HEK293T (cell line): ENCODE measurements around the gene CCDC8.

ENCODE experiments used
- ELF4 ChIP-seq: fragments of 450-650 bp; IDR thresholded peaks from 2 replicates; pipeline ENCODE4 v1.6.1; 2017; ENCODE audit warnings: antibody characterized with exemption
- FOXA1 ChIP-seq: fragments of 450-650 bp; IDR thresholded peaks from 2 replicates; pipeline ENCODE4 v1.6.1; 2016; ENCODE audit warnings: mild to moderate bottlenecking
- FOXK2 ChIP-seq: fragments of 450-650 bp; IDR thresholded peaks from 2 replicates; pipeline ENCODE4 v1.6.1; 2016; ENCODE audit warnings: mild to moderate bottlenecking
- FOXM1 ChIP-seq: fragments of 450-650 bp; IDR thresholded peaks from 2 replicates; pipeline ENCODE4 v1.6.1; 2017; ENCODE audit warnings: mild to moderate bottlenecking, borderline replicate concordance
- HDGF ChIP-seq: fragments of 450-650 bp; IDR thresholded peaks from 2 replicates; pipeline ENCODE4 v1.6.1; 2017; ENCODE audit warnings: antibody characterized with exemption, borderline replicate concordance
- L3MBTL2 ChIP-seq: fragments of 450-650 bp; conservative IDR thresholded peaks from 2 replicates; pipeline ENCODE4 v1.6.1; 2016; ENCODE audit warnings: mild to moderate bottlenecking
- NFRKB ChIP-seq: fragments of 450-650 bp; IDR thresholded peaks from 2 replicates; pipeline ENCODE4 v1.6.1; 2016; ENCODE audit warnings: mild to moderate bottlenecking, moderate library complexity
- SP1 ChIP-seq: fragments of 450-650 bp; IDR thresholded peaks from 2 replicates; pipeline ENCODE4 v1.6.1; 2017
- TARDBP ChIP-seq: fragments of 450-650 bp; IDR thresholded peaks from 2 replicates; pipeline ENCODE4 v1.6.1; 2016
- ZNF384 ChIP-seq: fragments of 450-650 bp; IDR thresholded peaks from 2 replicates; pipeline ENCODE4 v1.6.1; 2016

GRCh38 chr19:46454244-46454643 is 40.9 kb upstream of the CCDC8 start:
- TF ChIP-seq SP1 (no peak), ZNF384 (no peak), FOXM1 (no peak), L3MBTL2 (no peak), HDGF (no peak), FOXK2 (no peak), ELF4 (no peak), NFRKB (no peak), TARDBP (no peak), FOXA1 (no peak)
